HG03520 (cell line): ENCODE measurements around the gene RAB31.
"Not testable (repeated sequence)": the region's sequence is repeated elsewhere in the genome, so short reads cannot be mapped to it uniquely, and the experiment has no call there.

Source experiments
- ATAC-seq: cut with Tn5 transposase; IDR thresholded peaks from one replicate; pipeline ENCODE4 v1.9.1; 2021; ENCODE audit warnings: mild to moderate bottlenecking, moderate library complexity; ENCODE audit not compliant: unreplicated experiment

RAB31 gene

GRCh38 chr18:9835113-9835755 lies 127.1 kb downstream of the RAB31 start:
- ATAC-seq, result no peak

GRCh38 chr18:9835825-9836224 lies 127.7 kb downstream of the RAB31 start:
- ATAC-seq, result no peak

GRCh38 chr18:9838144-9838877 lies 130.2 kb downstream of the RAB31 start:
- ATAC-seq, result no peak

- ATAC-seq, result no peak
Observed at GRCh38 chr18:9839211-9839610, 131.1 kb downstream of the RAB31 start.

GRCh38 chr18:9839853-9840252 lies 131.8 kb downstream of the RAB31 start:
- ATAC-seq, result no peak

- ATAC-seq, result no peak
Observed at GRCh38 chr18:9841752-9842151, 133.7 kb downstream of the RAB31 start.

- no peak for ATAC-seq
Observed at GRCh38 chr18:9842448-9842847, 134.3 kb downstream of the RAB31 start.

- no peak for ATAC-seq
Observed at GRCh38 chr18:9845256-9845655, 137.2 kb downstream of the RAB31 start.

GRCh38 chr18:9846162-9846925 lies 138.2 kb downstream of the RAB31 start:
- ATAC-seq, result no peak

- ATAC-seq, result no peak
Observed at GRCh38 chr18:9848170-9848879, 140.2 kb downstream of the RAB31 start.

- ATAC-seq, result no peak
Observed at GRCh38 chr18:9849407-9850283, 141.5 kb downstream of the RAB31 start.

GRCh38 chr18:9850309-9850708 lies 142.2 kb downstream of the RAB31 start:
- ATAC-seq, result no peak

GRCh38 chr18:9851511-9851910 lies 143.4 kb downstream of the RAB31 start:
- ATAC-seq, result no peak

GRCh38 chr18:9852266-9853081 lies 144.4 kb downstream of the RAB31 start:
- no peak for ATAC-seq

- no peak for ATAC-seq
Observed at GRCh38 chr18:9854801-9855676, 146.9 kb downstream of the RAB31 start.

- ATAC-seq, result no peak
Observed at GRCh38 chr18:9855681-9856080, 147.6 kb downstream of the RAB31 start.

GRCh38 chr18:9856092-9856491 lies 148.0 kb downstream of the RAB31 start:
- no peak for ATAC-seq

GRCh38 chr18:9857479-9857998 lies 149.4 kb downstream of the RAB31 start:
- not testable (repeated sequence) for ATAC-seq
